Activated T-cell treated with anti-CD3 and anti-CD28 coated beads, Interleukin-2, amount 50 U/mL, for 48 hours (primary cell): ENCODE data around the gene IFNGR2.
A peak's percentile ranks its signal among the peaks of the same experiment; 100 is the strongest.
"Not testable (repeated sequence)": the region's sequence is repeated elsewhere in the genome, so short reads cannot be mapped to it uniquely, and the experiment has no call there.

Experiments
- DNase-seq, 2 experiments: peaks; one replicate each; pipeline ENCODE4 v3.0.0-alpha.2; 2020

Gene IFNGR2

DNA sequence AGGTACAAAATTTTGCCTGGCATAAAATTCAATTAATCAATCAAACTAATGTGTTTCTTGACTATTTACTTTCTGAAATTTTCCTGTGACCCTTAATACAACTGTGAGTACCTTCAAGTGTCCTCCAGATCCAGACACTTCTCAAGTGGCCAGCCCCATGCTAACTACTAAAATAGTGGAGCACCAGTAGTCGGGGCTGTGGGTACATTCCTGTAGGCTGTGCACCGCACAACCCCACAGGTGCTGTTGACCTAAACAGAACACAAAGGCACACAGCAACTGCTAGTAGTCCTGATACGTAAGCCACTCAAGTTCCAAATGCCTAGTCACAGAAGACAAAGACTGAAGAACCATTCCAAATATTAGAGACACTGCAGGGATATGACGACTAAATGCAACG lies 40.0 kb downstream of the IFNGR2 start:
- DNase-seq, result peak in 1 of 2 experiments; percentile 3

DNA sequence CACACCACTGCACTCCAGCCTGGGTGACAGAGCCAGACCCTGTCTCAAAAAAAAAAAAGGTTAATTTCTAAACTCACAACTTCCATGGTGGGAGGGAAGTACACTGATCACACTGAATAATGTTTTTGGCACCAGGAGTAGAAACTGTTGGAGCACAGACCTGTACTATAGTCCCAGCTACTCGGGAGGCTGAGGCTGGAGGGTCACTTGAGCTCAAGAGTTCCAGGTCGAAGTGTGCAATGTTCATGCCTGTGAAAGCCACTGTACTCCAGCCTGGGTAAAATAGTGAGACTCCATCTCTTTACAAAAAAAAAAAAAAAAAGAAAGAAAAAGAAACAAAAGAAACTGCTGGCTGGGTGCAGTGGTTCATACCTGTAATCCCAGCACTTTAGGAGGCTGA lies 41.3 kb downstream of the IFNGR2 start:
- peak in 1 of 2 experiments; percentile 2 for DNase-seq

DNA sequence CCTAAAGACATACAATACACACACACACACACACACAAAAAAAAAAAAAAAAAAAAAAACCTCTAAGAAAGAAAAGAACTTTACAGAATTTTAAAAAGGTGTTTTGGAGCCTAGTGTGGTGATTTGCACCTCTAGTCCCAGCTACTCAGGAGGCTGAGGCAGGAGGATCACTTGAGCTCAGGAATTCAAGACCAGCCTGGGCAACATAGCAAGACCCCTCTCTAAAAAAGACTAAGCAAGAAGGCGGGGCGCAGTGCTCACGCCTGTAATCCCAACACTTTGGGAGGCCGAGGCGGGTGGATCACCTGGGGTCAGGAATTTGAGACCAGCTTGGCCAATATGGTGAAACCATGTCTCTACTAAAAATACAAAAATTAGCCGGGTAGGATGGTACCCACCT lies 43.4 kb downstream of the IFNGR2 start:
- not testable (repeated sequence) for DNase-seq

GRCh38 chr21:33449616-33450015 lies 46.4 kb downstream of the IFNGR2 start:
- DNase-seq, result no peak

GRCh38 chr21:33451634-33452071 lies 48.4 kb downstream of the IFNGR2 start:
- no peak for DNase-seq

- DNase-seq, result no peak
Measured at GRCh38 chr21:33452362-33452761, 49.1 kb downstream of the IFNGR2 start.

DNA sequence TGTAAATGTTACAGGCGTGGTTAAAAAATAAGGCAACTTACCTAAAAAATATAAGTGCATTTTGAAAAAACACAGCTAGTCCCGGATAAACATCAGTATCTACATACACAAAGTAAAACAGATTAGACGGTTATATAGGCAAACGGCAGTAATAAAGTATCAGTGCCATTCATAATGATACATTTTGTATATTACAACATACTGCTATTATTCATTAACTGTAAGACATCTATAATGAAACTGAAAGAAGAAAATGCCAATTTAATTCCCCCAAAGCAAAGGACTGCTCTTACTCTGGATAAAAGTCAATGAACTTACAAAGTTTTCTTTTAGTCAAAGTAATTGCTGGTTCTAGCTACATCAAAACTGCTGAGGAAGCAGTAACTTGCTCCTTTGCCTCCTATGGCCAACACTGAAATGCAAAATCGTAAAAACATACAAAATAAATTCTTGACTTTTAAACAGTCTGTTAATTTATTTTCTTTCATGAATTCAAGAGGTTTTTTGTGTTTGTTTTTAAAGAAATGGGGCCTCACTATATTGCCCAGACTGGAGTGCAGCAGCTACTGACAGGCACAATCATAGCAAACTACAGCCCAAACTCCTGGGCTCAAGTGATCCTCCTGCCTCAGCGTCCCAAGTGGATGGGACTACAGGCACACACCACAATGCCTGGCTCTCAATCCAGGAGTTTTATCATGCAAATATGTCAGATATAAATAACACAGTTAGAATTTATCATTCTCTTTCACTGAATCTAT lies 52.7 kb downstream of the IFNGR2 start:
- no peak for DNase-seq

GRCh38 chr21:33458861-33459260 lies 55.6 kb downstream of the IFNGR2 start:
- no peak for DNase-seq

GRCh38 chr21:33461538-33462250 lies 58.5 kb downstream of the IFNGR2 start:
- DNase-seq, result no peak

DNA sequence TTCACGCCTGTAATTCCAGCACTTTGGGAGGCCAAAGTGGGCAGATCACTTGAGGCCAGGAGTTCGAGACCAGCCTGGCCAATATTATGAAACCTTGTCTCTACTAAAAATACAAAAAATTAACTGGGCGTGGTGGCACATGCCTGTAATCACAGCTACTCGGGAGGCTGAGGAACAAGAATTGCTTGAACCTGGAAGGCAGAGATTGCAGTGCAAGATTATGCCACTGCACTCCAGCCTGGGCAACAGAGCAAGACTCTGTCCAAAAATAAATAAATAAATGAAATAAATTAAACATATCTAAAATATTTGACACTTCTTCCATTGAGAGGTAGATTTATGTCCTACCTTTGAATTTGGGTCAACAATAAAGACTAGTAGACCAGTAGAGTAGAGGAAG lies 66.0 kb downstream of the IFNGR2 start:
- not testable (repeated sequence) for DNase-seq

- DNase-seq, result no peak
Measured at GRCh38 chr21:33470701-33471100, 67.5 kb downstream of the IFNGR2 start.

GRCh38 chr21:33473344-33473743 lies 70.1 kb downstream of the IFNGR2 start:
- no peak for DNase-seq

DNA sequence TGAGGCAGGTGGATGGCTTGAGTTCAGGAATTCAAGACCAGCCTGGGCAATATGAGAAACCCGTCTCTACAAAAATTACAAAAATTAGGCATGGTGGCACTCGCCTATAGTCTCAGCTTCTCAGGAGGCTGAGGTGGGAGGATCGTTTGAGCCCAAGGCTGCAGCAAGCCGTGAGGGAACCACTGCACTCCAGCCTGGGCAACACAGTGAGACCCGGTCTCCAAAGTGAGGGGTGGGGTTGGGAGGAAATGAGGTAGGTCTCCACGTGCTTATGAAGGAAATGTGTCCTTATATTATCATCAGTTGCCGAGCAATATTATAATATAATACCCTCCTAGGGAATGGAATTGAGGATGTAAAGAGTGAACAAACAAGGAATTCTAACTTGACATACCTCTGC lies 73.9 kb downstream of the IFNGR2 start:
- DNase-seq, result no peak

DNA sequence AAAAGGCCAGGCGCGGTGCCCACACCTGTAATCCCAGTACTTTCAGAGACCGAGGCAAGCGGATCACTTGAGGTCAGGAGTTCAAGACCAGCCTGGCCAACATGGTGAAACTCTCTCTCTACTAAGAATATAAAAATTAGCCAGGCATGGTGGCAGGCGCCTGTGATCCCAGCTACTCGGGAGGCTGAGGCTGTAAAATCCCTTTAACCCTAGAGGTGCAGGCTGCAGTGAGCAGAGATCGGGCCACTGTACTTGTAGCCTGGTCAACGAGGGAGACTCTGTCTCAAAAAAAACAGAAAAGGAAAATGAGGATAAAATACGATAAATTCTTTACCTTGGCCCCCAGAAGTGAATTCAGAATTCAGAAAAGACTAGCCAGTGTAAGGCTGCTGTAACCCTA lies 75.0 kb downstream of the IFNGR2 start:
- DNase-seq, result no peak

GRCh38 chr21:33478935-33479678 lies 75.9 kb downstream of the IFNGR2 start:
- peak; percentile 55 to 57 for DNase-seq

- peak; percentile 96 to 97 for DNase-seq
Measured at GRCh38 chr21:33479679-33480480, 76.7 kb downstream of the IFNGR2 start, which contains the start of gene TMEM50B. Gene TMEM50B (minus strand): TSS chr21:33479974. CDS start chr21:33468885, 11,089 bp downstream.

DNA sequence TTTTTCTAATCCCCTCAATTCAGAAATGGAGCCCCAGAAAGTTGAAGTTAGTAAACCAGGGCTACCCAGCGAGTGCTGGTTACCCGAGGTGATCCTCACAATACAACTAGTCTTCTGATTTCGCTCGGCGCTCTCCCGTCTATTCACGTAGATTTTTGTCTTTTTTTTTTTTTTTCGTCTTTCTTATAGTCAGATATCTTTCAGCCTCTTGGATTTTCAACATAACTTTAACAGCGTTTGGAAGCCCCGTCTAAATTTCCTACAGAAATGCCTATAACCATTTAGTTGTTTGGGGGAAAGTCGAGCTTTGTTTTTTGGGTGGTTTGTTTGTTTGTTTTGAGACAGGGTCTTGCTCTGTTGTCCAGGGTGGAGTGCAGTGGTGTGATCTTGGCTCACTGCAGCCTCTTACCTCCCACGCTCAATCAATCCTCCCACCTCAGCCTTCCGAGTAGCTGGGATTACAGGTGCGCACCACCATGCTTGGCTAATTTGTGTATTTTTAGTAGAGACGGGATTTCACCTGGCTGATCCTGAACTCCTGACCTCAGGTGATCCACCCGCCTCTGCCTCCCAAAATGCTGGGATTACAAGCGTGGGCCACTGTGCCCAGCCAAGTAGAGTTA lies 77.4 kb downstream of the IFNGR2 start:
- no peak for DNase-seq

DNA sequence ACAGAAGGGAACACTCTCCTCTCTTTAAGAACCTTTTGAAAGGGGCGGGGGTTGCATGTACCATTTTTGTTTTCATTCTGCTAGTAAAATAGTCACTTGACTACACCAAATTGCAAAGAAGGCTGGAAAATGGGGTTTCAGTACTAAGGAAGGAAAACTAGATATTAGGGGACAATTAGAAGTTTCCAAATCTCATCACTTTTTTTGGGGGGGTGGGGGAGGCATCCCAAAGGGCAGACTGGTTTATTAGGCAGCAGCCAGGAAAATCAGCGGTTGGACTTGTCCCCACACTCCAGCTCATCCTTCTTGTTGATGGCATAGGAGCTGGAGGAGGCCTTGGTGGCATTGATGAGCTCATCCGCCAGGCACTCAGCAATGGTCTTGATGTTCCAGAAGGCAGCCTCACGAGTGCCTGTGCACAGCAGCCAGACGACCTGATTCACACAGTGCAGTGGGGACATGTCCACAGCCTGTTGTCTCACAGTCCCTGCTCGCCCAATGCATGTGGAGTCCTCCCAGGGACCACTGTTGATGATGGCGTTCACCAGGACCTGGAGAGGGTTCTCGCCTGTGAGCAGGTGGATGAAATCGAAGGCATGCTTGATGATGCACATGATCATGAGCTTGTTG lies 78.2 kb downstream of the IFNGR2 start:
- DNase-seq, result no peak
